GM18508 (cell line): ENCODE results near the gene SLC22A23.
"Not testable (repeated sequence)": the region's sequence is repeated elsewhere in the genome, so short reads cannot be mapped to it uniquely, and the experiment has no call there.

Source experiments
- ATAC-seq: cut with Tn5 transposase; IDR thresholded peaks from one replicate; pipeline ENCODE4 v1.9.1; 2021; ENCODE audit warnings: moderate number of reproducible peaks; ENCODE audit not compliant: insufficient read depth, unreplicated experiment

The SLC22A23 gene

GRCh38 chr6:3260772-3261517 is 195.9 kb downstream of the SLC22A23 start:
- ATAC-seq = no peak

- no peak for ATAC-seq
Observed at GRCh38 chr6:3260296-3260695, 196.6 kb downstream of the SLC22A23 start.

DNA sequence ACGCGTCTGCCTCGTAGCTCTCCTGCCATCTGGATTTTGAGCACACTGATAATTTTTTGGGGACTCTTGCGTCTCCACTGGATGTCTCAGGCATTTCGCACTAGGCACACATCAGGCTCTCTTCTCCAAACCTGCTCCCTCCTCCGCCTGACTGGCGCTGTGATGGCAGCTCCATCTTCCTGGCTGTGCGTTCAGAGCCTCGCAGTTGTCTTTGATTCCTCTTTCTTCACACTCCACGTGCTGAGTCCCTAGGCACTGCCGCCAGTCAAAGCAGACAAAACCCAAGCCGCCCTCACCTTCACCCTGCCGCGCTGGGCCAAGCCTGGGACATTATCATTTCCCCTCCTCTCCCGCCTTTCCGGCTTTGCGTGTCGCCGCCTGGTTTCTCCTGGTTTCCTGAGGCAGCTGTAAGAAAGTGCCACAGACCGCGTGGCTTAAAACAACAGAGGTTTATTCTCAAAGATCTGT is 197.3 kb downstream of the SLC22A23 start:
- ATAC-seq = no peak

DNA sequence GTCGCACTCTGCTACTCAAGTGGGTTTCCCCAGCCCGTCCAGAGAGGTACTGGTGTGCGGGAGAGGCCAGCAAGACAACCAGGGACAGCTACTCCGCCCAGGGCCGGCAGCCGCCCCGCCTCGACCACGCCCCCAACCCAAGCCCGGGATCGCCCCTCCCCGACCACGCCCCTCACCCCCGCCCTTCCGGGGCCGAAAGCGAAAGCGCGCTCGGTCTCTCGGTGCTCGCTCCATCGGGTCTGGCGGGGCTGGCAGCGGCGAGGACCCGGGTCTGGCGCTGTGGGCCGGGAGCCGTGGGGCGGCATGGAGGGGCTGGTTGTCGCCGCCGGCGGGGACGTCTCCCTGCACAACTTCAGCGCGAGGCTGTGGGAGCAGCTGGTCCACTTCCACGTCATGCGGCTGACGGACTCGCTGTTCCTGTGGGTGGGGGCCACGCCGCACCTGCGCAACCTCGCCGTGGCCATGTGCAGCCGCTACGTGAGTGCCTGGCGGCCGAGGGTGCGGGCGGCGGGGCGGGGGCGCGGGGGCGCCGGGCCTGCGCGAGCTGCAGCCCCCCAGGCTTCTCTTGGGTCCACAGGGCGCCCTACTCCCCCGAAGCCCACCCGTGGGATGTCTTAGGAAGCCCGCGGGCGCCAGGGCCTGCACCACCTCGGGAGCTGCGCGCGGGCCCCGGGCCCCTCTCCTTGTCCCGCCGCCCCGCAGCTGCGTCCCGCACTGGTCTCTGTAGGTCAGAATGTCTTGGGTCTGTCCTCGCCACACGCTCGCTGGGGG is 197.9 kb downstream of the SLC22A23 start, which contains the start of gene PSMG4:
Gene PSMG4, plus strand, starts transcription at position 228 of the 771 bp plus-strand sequence. Its CDS starts 76 bp downstream, at position 304.
- no peak for ATAC-seq

DNA sequence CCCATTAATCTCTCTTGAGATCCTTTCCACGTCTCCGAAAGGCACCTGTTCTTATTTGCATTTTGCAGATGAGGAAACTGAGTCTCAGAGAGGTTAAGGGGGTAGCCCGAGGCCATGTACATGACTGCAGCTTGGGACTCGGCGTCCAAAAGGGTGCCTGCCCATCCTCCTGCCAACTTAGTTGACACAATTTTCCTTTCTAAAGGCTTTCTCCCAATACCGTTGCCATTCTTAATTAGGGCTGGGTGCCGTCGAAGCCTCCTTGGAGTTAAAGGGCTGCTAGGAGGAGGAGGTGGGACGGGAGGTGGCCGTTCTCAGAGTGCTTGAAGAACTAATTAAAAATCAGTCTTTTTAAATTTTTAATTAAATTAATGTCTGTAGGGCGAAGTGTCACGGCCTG is 198.6 kb downstream of the SLC22A23 start:
- ATAC-seq = no peak

DNA sequence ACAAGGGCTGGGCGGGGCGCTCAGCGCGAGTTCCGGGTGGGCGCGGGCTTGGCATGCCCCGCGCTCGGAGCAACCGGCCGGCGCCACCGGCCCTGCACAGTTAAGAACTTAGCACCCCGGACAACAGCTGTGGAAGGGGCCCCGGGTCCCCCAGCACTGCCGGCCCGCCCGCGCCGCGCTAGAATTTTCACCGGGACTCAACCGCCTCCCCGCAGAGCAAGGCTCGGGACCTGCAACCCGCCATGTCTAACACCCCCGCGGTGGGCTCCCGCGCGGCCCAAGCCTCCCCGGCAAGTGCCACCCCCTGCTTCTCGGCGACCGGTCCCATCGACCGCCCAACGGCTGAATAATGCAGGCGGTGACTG is 203.3 kb downstream of the SLC22A23 start:
- ATAC-seq = no peak

- ATAC-seq = no peak
Observed at GRCh38 chr6:3252861-3253596, 203.8 kb downstream of the SLC22A23 start.

GRCh38 chr6:3252369-3252768 is 204.5 kb downstream of the SLC22A23 start:
- no peak for ATAC-seq

DNA sequence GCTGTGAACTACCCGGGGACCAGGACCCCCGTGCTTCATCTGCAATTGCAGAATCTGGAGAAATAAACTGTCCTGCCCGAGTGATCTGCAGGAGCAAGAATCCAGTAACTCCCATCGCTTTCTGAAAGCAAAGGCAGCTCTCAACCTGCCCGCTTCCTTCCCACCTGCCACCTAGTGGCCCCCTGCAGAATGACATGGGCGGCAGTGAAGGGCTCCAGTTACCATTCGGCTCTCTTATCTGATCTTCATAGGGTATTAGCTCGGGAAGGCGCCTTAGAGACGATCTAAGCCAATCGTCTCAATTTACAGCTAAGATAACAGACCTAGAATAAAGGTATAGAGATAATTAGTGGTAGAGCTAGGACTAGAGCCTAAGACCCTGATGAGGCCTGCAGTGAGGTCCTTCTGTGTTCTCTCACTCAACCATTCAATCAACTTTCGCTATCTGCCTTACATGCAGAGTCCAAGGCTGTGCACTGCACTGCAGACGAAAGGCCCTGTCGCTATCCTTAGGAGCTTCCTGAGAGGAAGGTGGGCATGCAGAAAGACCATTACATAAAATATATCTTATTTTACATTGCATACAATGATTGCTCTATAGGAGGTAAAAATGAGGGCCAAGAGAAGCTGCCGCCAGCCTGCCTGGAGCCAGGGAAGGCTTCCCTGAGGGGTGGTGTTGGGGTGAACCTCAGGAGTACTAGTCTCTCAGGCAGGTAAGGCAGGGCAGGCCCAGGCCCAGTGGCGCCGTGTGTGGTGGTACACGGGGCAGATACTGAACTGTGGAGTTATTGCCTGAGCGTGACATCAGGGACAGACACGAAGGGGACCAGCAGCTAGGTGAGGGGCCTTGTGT is 205.2 kb downstream of the SLC22A23 start:
- ATAC-seq = no peak

- ATAC-seq = no peak
Observed at GRCh38 chr6:3250231-3250675, 206.6 kb downstream of the SLC22A23 start.

DNA sequence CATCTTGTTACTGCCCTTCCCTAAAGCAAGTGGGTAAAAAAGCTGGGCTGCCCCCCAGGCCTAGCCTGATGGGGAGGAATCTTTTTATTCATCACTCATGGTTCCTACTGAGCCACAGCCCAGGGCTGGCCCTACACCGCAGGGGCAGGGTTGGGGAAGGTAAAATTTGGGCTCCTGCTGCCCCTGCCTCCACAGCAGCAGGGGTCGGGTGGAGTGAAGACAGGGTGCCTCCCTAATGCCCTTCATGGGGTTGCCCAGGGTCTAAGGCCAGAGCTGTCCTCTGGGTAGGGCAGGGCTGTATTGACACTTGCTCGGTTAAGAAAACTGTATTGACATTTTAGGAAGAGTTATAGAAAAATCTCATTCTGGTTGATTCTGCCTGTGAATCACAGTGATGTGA is 207.0 kb downstream of the SLC22A23 start:
- no peak for ATAC-seq

GRCh38 chr6:3247255-3248146 is 209.3 kb downstream of the SLC22A23 start:
- no peak for ATAC-seq

GRCh38 chr6:3245216-3245615 is 211.6 kb downstream of the SLC22A23 start:
- ATAC-seq = no peak

DNA sequence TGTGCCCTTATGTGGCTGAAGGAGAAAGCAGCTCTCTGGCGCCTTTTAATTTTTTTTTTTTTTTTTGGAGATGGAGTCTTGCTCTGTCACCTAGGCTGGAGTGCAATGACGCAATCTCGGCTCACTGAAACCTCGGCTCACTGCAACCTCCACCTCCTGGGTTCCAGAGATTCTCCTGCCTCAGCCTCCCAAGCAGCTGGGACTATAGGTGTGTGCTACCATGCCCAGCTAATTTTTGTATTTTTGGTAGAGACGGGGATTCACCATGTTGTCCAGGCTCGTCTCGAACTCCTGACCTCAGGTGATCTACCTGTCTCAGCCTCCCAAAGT is 212.1 kb downstream of the SLC22A23 start:
- not testable (repeated sequence) for ATAC-seq

GRCh38 chr6:3244003-3244831 is 212.6 kb downstream of the SLC22A23 start:
- no peak for ATAC-seq

DNA sequence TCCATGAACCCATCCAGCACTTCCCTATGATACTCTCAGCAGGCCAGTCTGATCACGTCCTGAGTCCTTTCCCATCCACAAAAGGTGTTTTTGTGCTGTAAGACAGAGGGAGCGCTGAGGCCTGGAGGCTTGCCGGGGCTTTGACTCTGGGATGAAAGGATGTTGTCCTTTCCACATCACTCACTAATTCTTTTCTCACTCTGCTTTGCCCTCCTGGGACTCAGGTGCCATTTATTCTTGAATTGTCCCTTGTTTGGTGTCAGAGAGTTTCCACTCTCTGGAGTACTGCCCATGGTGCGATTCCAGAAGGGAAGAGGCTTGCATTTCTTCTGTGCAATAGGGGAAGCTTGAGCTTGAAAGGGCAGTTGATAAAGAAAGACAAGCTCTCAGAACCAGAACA is 214.1 kb downstream of the SLC22A23 start:
- no peak for ATAC-seq

- not testable (repeated sequence) for ATAC-seq
Observed at GRCh38 chr6:3241745-3242144, 215.1 kb downstream of the SLC22A23 start.

GRCh38 chr6:3240595-3240994 is 216.3 kb downstream of the SLC22A23 start:
- ATAC-seq = no peak
